HG03469 (cell line): ENCODE measurements around the gene TMEM97.
"Not testable (repeated sequence)": the region's sequence is repeated elsewhere in the genome, so short reads cannot be mapped to it uniquely, and the experiment has no call there.

Source experiments
- ATAC-seq: cut with Tn5 transposase; IDR thresholded peaks from one replicate; pipeline ENCODE4 v1.9.1; 2021; ENCODE audit warnings: mild to moderate bottlenecking, moderate library complexity, moderate number of reproducible peaks; ENCODE audit not compliant: unreplicated experiment

Gene TMEM97

GRCh38 chr17:28318759-28319597, at the start of gene TMEM97:
Gene TMEM97 (plus strand): TSS chr17:28319200. CDS start chr17:28319240, 40 bp downstream.
- peak; percentile 77 for ATAC-seq

DNA sequence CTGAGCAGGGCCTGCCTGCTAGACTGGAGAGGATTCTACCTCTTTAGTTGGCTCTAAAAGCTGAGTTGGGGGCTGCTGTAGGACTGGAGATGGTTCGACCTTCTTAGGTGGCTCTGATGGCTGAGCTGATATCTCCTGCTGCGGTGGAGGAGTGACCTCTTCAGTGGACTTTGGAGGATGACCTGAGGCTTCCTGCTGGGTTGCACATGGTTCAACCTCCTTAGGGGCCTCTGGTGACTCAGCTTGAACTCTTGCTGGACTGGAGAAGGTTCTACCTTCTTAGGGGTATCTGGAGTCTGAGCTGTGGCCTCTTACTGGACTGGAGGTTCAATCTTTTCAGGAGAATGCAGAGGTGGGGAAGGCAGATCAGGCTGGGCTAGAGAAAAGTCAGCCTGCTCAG, 48.9 kb upstream of the TMEM97 start:
- ATAC-seq: no peak

GRCh38 chr17:28270926-28271325, 48.1 kb upstream of the TMEM97 start:
- no peak for ATAC-seq

DNA sequence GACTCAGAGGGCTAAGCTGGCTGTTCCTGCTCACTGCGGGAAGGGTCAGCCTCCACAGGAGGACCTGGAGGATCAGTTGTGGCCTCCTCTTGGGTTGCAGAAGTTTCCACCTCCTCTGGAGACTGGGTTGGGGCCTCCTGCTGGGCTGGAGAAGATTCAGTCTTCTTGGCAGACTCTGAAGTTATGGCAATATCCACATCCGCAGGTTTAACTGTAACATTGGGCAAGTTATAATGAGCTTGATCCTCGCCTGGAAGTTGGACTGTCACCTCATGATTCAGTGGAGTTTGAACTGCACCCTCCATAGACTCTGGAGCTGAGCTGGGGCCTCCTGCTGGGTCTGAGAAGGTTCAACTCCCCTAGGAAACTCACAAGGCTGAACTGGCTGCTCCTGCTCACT, 47.6 kb upstream of the TMEM97 start:
- no peak for ATAC-seq

DNA sequence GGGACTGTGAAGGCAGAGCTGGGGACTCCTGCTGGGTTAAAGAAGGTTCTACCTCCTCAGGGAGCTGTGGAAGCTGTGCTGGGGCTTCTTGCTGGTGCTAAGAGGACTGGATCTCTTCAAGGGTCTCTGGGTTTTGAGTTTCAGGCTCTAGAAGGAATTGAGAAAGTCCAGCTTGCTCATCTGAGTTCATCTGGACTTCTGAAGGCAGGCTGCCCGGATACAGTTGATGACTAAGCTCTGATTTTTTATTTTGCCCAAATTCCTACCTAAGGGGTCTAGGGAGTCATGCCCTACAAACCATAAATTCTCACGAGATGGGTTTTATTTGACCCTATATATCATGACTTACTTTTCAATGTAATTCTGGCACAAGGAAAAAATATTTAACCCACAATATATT, 46.8 kb upstream of the TMEM97 start:
- no peak for ATAC-seq

- ATAC-seq: not testable (repeated sequence)
Measured at GRCh38 chr17:28273341-28273740, 45.7 kb upstream of the TMEM97 start.

DNA sequence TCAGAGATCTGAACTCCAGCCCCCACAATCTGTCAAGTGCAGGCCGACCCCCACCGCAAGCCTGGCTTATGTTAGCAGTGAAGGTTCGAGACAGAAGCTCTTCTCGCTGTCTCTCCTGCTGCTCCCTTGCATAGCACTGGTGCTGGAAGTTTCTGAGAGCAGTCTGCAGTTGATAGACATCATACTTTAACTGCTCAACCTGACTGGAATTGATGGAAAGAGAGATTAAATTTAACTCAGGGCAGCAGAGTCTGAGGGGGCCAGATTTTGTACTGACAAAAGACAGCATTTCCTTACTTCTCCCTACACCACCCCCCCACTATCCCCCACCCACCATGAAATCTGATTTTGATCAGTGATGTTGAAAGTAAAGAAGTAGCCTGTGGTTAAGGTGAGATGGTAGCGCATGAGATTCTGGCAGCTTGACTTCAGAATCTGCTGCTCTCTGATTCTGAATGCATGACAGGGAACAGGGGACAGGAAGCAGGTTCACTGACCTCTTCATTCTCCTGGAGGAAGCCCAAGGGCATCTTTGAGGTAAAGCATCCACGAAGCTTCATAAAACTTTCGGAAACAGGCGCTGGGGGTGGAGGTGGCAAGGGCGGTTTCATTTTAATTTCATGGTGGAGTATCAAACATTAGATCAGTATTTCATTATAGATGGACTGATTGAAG, 44.3 kb upstream of the TMEM97 start:
- ATAC-seq: no peak

DNA sequence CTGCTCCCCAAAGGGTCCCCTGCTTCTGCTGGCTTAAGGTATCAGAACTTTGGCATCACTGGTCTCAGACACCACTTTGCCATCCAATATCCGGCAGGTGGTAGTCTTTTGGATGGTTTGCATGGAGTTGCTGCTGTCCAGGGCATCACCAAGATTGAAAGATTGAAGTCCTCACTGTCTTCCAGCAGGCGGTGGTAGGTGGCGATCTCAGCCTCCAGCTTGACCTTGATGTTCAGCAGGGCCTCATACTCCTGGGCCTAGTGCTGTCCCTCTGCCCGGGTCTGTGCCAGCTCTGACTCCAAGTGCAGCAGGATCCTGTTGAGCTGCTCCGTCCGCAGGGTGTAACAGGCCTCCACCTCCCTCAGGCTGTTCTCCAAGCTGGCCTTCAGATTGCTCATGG, 43.0 kb upstream of the TMEM97 start:
- no peak for ATAC-seq

DNA sequence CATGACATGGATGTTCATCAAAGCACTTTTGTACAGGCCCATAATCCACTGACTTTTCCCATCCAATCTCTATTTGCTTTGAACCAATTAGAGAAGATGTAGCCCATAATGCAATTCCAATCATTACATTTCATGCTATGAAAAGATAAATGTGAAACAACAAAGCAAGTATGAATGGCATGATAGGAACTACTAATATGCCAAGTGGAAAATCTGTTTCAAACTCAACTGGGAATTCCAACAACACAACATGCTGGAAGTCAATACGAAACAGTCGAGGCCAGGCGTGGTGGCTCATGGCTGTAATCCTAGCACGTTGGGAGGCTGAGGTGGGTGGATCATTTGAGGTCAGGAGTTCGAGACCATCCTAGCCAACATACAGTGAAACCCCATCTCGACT, 39.6 kb upstream of the TMEM97 start:
- no peak for ATAC-seq

DNA sequence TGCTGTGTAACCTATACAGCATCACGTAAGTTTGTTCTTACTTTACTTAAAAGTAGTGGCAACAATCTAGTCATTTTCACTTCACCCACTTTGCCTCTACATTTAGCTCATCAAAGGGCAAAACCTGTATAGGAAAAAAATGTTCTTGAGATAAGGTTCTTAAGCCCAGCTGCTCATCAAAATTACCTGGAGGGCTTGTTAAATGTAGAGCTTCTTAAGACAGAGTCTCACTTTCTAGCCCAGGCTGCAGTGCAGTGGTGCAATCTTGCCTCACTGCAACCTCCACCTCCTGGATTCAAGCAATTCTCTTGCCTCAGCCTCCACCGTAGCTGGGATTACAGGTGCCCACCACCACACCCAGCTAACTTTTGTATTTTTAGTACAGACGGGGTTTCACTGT, 38.2 kb upstream of the TMEM97 start:
- ATAC-seq: no peak

DNA sequence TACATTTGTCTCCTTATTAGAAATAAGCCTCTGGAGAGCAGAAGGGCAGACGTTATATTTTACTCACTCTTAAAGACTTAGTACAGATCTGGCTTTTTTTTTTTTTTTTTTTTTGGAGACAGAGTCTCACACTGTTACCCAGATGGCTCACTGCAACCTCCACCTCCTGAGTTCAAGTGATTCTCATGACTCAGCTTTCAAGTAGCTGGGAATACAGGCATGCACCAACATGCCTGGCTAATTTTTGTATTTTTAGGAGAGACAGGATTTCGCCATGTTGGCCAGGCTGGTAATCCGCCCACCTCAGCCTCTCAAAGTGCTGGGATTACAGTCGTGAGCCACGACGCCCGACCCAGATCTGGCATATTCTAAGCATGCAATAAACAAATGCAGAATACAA, 36.4 kb upstream of the TMEM97 start:
- no peak for ATAC-seq

DNA sequence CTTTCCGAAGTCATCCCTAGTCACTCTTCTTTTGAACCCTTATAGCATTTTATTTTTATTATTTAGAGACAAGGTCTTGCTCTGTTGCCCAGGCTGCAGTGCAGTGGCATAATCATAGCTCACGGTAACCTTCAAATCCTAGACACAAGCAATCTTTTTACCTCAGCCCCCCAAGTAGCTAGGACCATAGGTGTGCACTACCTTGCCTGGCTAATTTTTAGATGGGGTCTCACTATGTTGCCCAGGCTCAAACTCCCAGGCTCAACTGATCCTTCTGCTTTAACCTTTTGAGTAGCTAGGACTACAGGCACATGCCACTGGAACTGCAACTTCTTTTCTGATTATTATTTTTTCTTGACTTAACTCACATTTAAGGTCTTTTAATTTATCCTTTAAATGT, 33.0 kb upstream of the TMEM97 start:
- ATAC-seq: no peak

DNA sequence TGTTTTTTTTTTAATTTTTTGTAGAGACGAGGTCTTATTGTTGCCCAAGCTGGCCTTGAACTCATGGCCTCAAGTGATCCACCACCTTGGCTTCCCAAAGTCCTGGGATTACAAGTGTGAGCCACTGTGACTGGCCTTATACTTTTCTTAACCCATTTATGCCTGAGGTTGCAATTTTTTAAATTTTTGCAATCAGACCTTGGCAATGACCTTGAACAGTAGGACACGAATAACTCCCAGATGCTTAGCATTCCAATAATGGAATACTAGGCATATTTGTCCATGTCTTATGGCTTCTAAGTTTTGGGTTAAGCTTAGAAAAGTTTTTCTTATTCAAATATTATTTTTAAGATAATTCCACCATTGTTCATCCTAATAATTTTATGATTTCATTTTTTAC, 28.3 kb upstream of the TMEM97 start:
- ATAC-seq: no peak

DNA sequence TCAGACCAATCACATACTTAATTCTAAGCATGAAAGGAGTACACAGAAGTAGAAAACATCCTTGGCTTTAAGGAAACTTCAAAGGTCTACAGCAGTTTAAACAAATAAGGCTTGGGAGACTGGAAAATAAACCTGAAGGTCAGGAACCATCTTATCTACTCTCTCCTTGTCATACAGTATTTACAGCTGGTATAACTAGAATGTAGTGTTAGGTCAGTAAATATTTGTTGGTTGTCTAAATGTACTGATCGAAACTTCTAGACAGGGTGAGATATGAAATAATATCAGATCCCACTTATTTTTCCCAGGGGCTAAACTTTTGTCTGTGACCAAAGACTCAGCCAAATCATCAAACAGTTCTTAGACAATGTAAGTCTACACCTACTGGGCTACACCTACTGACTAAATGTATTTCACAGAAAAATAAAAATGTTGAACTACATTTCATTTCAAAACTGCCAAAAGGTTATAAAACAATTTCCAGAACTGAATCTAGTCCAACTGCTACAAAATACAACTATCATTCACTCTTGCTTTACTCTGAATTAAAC, 27.1 kb upstream of the TMEM97 start:
- ATAC-seq: no peak

GRCh38 chr17:28292878-28293277, 26.1 kb upstream of the TMEM97 start:
- ATAC-seq: not testable (repeated sequence)

DNA sequence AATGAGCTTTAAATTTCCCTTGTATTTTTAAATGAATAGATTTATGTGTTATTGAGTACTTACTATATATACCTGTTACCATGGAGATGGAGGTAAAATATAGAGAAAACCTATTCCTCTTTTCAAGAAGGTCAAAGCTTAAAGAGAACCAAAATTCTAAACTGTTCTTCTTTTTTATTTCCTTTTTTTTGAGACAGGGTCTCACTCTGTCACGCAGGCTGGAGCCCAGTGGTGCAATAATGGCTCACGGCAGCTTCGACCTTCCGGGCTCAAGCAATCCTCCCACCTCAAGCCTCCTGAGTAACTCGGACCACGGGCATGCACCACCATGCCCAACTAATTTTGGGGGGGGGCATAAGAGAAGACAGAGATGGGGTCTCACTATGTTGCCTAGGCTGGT, 25.0 kb upstream of the TMEM97 start:
- ATAC-seq: no peak

GRCh38 chr17:28295677-28296578, 23.1 kb upstream of the TMEM97 start:
- no peak for ATAC-seq

GRCh38 chr17:28298449-28298848, 20.6 kb upstream of the TMEM97 start:
- ATAC-seq: no peak

DNA sequence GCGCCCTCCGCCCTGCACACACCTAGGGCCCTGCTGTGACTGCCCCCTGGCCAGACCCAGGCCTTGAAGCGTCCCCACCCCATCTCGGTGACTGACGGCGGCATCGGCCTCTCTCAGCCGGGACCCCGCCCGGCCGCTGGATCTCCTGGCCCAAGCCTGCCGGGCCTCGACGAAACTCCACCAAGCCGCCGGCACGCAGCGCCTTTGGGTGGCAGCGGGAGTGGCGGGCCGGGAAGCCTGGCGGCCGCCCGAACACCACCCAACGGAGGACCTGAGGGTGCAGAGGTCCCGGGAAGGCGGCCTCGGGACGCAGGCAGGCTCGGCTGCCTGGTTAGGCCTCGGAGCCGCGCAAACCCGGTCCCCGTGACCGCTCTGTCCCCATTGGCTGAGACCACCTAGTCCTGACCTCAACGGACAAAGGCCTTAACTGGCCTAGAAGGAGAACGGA, 12.0 kb upstream of the TMEM97 start:
- ATAC-seq: no peak

GRCh38 chr17:28313841-28314240, 5.2 kb upstream of the TMEM97 start:
- ATAC-seq: no peak
